NCI-H2227 treated with DMSO at 0.1 percent for 48 hours (cell line): Measurements from ENCODE around the gene LETM1.

Source experiments
- DNase-seq: peaks from one replicate; lab custom pipeline; 2025; lab: John Stamatoyannopoulos, UW

Gene LETM1

DNA sequence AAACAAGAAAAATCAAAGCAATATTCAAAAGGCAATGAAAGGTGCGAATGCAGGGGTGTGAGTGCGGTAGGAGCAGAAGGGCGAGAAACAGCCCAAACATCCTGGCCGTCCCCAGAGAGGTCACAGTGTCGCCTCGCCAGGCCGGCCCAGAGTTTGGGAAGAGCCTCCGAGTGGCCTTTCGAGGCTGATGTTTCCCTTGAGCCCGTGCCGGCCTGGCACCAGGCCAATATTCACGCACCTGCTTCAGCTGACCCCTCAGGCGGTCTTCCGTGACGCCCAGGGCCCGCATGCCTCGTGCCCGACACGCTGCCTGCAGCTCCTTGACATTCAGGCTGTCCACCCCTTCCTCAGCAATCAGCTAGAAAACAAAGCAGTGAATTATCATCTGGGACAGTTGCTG lies 30.6 kb downstream of the LETM1 start:
- no peak for DNase-seq

DNA sequence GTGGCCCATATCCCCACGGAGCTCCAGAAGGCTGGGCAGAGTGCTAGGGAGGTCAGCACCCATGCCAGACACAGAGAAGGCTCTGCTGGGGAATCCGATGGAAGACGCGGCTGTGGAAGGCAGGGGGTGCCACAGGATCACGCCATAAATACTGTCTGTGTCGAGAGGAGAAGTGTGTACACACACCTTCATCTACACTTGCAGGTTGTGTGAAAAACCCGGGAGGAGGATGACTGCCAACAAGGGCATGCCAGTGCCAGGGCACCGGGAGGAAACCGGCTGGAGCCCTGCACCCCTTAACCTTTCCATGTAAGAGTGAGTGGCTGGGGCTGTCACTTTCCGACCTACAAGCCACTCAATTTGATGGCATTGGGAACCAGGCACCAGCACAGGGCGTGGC lies 31.2 kb downstream of the LETM1 start:
- no peak for DNase-seq

DNA sequence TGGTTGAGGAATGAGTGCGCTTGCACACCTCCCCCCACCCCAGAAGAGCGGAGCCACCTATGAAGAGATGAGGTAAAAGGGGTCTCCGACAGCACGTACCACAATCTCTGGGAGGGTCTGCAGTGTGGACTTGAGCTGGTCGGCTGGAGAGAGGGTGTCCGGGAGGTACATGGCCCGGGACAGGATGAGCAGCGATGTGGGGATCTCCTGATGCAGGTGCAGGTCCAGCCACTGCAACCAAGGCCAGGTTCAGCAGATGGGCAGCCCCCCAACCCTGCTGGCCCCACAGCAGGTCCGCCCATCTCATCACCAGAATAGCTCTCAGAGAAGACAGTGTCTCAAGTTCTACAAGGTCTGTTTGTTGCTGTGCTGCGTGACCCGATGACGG lies 32.4 kb downstream of the LETM1 start:
- no peak for DNase-seq

DNA sequence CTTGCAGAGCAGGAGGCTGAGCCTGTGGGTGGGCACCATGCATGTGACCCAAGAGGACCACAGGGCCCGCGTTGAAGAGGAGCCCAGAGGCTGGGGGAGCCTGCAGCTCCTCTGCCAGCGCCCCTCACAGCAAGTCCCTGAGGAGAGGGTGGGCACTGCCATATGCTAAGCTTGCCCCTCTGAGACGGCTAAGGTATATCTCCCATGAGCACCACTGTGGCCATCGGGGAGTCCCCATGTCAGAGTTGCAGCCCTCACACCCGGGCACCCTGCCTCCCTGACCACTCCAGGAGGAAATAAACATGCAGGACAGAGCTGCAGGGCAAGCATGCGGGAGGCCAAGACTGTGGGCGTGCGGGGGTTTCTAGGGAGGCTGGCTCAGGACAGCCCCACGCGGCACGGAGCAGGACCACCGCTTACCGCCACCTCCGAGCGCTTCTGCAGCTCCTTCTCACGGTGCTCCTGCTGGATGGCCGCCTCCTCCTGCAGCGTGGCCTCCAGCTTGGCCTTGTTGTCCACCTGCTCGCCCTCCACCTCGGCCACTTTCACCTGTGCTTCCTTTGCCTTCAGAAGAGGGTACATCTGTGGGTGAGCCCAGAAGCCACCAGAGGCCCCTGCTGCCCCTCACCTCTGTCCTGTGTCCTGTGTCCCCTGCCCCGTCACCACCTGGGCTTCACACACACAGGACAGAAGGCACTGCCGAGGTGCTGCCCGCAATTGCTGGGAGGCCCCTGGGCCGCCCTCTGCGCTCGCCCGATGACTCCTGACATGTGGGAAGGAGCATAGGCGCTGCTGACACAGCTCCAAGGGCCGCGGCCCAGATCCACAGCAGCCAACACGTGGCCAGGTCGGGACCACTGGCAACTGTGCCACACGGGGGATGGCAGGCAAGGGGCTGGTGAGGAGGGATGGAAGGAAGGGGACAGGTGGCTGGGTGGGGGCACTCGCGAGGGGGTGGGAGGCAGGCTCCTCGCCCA lies 33.1 kb downstream of the LETM1 start:
- no peak for DNase-seq

DNA sequence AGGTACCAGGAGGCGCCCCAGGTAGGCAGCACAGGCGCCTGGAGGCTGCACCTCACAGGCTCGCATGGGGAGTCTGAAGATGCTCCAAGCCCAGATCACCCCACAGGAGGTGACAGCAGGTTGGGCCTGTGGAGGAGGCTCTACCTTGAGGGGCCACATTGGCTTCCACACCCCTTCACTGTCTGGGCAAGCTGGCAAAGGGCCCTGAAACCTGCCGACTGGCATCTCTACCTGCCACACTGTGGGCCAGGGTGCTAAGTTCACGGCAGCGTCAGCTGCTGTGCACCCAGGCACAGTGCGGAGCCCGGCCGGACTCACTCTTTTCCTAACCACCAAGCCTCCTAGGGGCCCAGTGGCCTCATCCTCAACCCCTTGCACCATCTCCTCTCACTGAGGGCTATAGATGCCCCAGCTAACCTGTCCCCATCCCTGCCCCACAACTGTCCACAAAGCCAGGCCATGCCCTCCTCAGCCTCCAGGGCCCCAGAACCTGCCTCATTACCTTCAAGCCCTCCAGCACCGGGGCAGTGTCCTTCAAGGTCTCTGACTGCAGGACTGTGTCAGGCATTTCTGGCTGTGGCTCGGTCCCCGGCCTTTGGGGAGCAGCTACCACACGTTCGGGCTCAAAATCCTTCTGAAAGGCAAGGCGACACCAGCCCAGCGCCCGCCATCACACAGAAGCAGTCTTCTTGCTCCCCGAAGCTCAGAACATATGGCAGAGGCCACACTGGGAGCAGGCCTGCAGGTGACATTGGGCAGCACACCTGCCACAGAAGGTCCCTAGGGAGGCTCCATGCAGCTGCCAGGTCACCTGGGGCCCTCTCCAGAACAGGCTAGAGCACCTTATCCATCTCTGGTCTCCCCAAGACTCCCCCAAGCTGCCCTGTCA lies 34.0 kb downstream of the LETM1 start:
- no peak for DNase-seq

DNA sequence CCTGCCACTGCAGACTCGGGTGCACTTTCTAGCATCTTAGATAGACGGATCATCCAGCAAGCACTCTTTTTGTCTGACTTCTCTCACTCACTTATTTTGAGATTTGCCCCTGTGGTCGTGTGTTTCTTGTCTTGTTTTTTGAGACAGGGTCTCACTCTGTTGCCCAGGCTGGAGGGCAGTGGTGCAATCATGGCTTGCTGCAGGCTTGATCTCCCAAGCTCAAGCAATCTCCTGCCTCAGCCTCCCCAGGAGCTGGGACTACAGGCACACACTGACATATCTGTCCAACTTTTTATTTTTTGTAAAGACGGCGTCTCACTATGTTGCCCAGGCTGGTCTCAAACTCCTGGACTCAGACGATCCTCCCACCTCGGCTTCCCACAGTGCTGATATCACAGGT lies 36.1 kb downstream of the LETM1 start:
- DNase-seq = no peak

DNA sequence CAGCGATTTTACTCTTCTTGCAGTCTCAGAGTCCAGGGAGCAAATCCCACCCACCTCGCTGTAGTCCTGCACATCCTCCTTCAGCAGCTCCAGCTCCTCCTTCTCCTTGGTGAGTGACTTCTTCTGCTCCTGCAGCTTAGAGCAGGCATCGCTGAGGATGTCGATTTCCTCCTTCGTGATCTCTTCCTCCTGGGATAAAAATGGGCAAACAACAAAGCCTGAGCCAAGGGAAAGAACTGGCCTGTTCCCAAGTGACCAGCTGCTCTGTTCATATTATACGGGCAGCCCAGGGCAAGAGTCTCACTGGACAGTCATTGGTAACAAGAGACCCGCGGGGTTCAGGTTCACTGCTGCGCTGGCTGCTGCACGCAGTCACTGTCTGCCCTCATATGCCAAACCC lies 36.7 kb downstream of the LETM1 start:
- DNase-seq = no peak

DNA sequence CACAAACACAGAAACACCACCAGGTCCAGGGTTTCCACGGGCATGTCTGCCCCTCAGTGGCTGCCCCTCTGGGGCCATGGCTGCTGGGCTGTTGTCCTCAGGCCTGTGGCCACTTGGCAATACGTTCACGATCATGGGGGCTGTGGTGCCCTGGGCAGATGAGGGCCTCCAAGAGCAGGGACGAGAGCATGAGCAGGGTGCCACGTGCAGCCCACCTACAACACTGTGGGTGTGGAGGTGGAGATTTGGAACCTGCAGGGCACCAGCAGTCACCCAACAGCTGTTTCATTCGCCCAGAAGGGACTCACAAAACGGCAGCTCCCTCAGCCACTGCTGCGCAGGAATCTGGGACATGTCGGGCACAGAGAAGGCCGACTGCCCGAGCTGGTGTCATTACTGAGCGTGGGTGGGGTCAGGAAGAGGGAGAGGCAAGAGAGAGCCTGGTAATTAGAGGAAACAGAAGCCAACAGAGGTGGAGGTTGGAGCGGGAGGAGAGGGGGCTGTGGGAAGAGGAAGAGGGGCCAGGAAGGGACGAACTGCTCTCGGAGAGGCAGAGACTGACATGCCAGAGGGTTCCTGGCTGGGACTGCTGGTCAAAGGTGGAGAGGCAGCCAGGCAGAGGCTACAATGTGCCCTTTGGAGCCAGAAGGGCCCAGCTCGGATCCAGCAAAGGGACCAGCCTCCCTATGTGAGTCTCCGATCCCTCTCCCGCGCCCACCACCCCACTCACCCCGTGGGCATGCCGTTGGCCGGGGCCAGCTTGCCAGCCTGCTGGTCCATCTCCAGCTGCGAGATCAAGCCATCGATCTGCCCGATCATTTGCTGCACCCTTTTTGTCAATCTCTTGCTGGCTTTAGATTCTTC lies 39.7 kb downstream of the LETM1 start:
- DNase-seq = no peak

DNA sequence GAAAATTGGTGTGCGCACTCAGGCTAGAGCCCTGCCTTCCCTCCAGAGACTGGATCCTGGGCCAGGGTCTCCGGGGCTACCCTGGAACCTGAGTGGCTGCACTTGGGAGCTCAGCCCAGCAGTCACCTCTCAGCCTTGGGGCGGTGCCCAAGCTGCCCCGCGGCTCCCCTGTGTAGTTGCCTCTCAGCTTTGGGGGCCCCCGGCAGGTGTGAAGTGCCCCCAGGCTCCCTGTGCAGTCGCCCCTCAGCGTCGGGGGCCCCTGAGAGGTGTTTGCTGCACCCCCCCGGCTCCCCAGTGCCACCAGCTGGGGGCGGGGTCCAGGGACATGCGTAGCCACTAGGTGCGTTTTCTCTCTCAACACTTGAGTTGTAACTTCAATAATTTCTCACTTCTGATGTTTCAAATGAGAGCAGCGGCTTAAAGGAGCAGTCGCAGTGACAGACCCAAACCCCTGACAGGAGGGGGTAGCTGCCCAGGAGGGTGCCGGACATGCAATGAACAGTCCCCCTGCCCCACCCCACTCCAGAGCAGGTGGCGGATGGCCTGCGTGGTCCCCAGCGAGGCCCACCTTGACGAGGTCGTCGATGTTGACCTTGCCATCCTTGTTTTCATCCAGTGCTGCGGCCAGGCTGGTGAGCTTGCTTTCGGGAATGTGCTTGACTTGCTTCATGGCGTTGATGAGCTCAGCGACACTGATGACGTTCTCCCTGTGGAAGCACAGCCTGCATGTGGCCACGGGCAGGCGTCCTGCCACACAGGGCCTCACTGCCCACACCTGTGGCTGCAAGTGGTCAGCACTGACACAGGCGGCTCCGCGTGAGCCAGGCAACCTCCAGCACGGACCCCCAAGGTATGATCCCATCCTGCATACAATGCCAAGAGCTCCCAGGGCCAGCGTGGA lies 40.6 kb downstream of the LETM1 start:
- DNase-seq = no peak

DNA sequence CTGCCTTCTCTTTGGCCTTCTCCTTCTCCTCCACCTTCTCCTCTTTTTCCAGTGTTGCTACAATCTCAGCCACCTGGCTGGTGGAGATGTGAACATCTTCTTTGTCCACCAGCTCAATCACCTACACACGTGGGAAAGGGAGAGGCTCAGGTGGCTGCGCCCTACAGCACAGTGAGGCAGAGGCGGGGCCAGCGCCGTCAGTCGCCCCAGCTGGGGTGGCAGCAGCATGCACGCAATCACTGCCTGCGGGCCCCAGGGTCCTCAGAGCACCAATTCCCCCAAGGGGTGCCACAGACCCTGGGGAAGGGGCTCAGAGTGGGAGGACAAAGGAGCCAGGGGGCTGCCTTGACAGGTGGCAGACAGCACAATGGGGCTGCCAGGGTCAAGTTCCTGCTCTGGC lies 41.5 kb downstream of the LETM1 start:
- no peak for DNase-seq

DNA sequence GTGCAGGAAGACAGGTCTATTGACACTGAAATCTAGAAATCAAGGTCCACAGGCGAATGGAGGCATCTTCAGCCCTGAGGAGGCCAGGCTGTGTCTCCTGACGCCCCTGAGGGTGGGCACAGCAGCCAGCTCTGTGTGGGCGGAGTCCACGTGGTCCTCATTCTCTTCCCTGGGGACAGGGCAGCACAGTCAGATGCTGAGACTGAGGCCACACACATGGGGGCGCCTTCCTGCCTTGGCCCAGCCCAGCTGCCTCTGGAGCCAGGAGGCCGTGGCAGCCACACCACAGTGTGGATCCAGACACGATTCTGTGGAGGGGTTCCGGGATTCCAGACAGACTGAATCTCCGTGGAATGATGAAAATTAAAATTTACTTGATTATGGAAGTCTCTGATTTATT lies 42.0 kb downstream of the LETM1 start:
- no peak for DNase-seq

DNA sequence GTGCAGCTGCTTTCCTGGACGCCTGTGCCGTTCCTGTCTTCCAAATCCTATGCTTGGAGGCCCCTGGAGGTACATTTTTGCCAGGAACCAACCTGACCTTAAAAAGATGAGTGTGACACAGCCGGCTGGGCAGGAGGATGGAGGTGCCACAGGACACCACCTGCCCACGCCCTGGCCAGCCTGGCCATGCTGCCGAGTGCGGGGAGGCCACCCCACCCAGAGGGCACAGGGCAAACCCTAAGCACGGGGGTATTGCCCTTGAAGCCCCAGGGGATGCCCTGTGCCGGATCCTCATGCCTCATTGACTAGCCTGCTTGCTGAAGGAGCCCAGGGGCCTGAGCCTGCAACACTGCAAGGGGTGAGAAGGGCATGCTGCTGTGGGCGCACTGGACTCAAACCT lies 42.7 kb downstream of the LETM1 start:
- DNase-seq = no peak

DNA sequence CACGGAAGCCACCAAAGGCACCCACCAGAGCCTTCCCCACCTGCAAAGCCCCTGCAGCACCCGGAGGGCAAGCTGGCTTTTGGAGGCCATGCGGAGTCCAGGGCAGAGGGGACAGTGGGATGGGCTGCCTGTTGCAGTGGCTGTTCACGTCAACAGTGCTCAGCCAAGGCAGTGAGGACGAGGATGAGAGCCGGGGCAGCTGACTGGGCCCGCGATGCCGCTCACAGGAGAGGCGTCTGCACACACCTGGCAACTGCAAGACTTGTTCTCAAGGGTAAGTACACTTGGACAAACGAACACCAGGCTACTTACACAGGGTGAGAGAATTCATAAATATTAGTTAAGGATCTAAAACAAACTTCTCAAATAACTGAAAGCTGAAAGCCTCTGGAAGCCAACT lies 43.2 kb downstream of the LETM1 start:
- DNase-seq = no peak

DNA sequence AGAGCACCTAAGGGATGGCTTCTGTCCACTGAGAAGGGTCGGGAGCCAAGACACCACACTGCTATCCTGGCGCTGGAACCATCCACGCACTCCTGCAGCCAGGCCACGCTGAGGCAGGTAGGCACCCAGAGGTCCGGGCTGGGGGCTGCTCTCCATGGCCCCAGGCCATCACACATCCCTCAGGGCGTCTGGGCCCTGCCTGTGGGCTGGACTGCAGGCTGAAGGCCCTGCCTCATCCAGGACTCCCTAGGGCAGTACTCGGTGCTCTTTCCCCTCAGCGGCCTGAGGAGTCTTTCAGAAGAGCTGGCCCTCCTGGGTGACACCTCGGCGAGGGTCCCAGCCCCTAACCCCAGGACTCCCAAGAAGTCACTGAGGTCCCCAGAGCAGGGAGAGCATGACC lies 45.2 kb downstream of the LETM1 start:
- no peak for DNase-seq

DNA sequence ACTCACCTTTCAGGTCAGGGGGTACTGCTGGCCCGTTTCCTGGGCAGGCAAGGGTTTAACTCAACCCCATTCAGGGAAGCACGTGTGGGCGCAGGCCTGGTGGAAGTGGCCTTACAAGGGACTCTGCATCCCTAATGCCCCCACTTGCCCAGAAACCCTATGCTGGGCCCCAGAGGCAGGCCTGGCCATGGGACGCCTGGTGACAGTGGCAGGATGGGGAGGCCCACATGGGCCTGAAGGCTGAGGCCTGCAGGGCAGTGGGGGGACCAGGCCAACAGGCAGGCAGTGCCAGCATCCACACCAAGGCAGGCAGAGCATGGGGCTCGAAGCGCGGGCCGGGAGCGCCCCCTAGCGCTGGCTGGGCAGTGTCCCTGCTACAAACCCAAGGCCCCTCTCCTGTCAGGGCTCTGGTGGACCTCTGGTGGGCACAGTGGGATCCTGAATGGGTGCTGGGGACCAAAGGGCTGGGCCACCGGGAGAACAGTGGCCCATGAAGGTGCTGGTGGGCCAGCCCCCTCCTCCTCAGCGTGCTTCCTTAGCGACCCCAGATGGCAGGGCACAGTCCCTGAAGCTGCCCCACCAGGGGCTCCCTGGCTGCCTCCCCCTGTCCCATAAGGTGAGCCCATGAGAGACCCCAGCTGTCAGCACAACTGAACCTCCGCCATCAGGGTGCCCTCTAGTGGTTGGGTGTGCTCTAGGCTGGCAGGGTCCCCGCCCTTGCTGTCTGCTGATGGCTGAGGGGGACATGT lies 46.0 kb downstream of the LETM1 start:
- DNase-seq = no peak

DNA sequence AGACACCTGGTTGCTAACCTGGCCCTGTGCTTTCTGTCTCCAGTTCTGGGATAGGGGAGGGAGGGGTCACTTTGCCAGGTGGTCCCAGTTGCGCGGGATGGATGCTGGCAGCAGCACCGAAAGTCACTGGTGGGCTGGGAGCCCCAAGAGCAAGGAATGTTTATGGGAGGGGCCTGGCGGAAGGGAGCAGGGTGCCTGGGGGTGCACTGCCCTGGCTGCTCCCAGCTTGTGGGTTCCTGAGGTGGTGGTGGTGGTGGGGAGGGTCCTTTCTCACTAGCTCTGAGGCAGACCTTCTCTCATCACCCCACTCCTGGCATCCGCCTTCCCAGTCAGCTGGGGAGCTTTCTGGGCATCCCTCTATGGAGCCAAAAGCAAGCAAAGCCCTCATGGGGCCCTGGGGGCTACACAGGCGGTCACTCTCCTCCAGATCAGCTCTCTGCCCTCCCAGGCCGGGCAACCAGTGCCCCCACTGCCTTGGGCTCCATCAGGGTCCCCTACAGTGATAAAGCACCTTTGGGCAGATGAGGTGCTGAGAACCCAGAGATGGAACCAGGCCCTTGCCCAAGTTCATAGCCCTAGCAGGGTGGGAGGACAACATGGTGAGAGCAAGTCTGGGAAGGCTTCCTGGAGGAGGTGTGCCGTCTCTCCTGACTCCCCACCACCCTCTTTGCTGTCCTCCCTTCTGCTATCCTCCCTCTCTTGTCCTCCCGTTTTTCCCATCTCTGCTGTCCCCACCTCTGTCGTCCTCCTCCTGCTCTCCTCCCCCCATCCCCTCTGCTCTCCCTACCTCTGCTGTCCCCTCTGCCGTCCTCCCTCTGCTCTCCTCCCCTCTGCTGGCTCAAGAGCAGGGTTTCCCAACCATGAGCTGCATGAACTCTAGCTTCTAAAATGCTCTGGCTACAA lies 46.9 kb downstream of the LETM1 start:
- DNase-seq = no peak

DNA sequence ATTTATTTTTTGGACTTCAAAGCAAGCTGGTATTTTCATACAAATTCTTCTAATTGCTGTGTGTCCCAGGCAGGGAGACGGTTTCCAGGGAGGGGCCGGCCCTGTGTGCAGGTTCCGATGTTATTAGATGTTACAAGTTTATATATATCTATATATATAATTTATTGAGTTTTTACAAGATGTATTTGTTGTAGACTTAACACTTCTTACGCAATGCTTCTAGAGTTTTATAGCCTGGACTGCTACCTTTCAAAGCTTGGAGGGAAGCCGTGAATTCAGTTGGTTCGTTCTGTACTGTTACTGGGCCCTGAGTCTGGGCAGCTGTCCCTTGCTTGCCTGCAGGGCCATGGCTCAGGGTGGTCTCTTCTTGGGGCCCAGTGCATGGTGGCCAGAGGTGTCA lies 47.6 kb downstream of the LETM1 start:
- DNase-seq = no peak

DNA sequence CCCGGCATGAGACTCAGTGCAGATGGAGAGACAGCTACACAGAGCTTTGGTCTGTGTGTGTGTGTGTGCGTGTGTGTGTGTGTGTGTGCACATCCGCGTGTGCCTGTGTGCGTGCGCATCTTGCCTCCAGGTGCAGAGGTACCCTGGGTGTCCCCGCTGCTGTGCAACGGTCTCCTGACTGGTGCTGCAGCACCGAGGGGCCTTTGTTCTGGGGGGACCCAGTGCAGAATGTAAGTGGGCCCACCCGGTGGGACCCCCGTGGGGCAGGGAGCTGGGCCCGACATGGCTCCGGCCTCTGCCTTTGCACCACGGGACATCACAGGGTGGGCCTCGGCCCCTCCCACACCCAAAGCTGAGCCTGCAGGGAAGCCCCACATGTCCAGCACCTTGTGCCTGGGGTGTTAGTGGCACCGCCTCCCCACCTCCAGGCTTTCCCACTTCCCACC lies 48.6 kb downstream of the LETM1 start:
- DNase-seq = no peak
